ENCODE results near the gene VPS4B.

GRCh38 chr18:63365876-63366212 lies 56.4 kb downstream of the VPS4B start:
- no peak for TF ChIP-seq EP300 (conservative IDR thresholded peaks at IDR 0.05; ENCODE audit: poor library complexity, severe bottlenecking)
- TF ChIP-seq EZH2 (IDR thresholded peaks at IDR 0.05; ENCODE audit: borderline replicate concordance, insufficient read depth, low read length, poor library complexity, severe bottlenecking) = no peak
- no peak for TF ChIP-seq CTCF (IDR thresholded peaks at IDR 0.05; ENCODE audit: poor library complexity, severe bottlenecking)
- no peak for TF ChIP-seq RAD21 (conservative IDR thresholded peaks at IDR 0.05)
- TF ChIP-seq REST (IDR thresholded peaks at IDR 0.05; ENCODE audit: borderline replicate concordance) = no peak
- no peak for TF ChIP-seq POLR2AphosphoS5 (IDR thresholded peaks at IDR 0.05)
- TF ChIP-seq MXI1 (conservative IDR thresholded peaks at IDR 0.05; ENCODE audit: poor library complexity, severe bottlenecking) = no peak

Data from neural cell (in vitro differentiated cells).